CD4-positive, CD25-positive, alpha-beta regulatory T cell (primary cell): ENCODE data around the gene POLR1A. TPM values are rescaled to one million over a fixed set of nuclear protein-coding genes. Genes with fewer than 3 reads are reported as not detected.

ENCODE experiments used
- ATAC-seq, 2 donors: fragments of 150-1000 bp; cut with Tn5 transposase; one replicate each; pipeline ENCODE4 v1.10.0; 2021; ENCODE audit warnings: low read depth in 2 of 2, moderate number of reproducible peaks in 2 of 2, moderate library complexity in 1 of 2
- DNase-seq, 3 donors: peaks; one replicate each; pipeline versions ENCODE4 v3.0.0 to v3.0.0-alpha.2; 2012 to 2022; ENCODE audit warnings: mixed read lengths in 1 of 3
- H3K27ac ChIP-seq: one replicate; pipeline ENCODE4 v1.7.0; 2013; ENCODE audit warnings: mild to moderate bottlenecking, low read length; ENCODE audit not compliant: insufficient read depth, poor library complexity, severe bottlenecking
- H3K27me3 ChIP-seq: one replicate; pipeline ENCODE4 v1.7.0; 2013; ENCODE audit warnings: low read length; ENCODE audit not compliant: control insufficient read depth, insufficient read depth
- H3K36me3 ChIP-seq: one replicate; pipeline ENCODE4 v1.7.0; 2013; ENCODE audit warnings: mild to moderate bottlenecking, low read length, moderate library complexity; ENCODE audit not compliant: control insufficient read depth, insufficient read depth
- H3K4me1 ChIP-seq: 2 replicates; pipeline ENCODE4 v1.7.0; 2013; ENCODE audit warnings: mild to moderate bottlenecking, low read length; ENCODE audit not compliant: insufficient read depth, control insufficient read depth, poor library complexity, severe bottlenecking
- H3K4me3 ChIP-seq: one replicate; pipeline ENCODE4 v1.7.0; 2013; ENCODE audit warnings: low read depth, mild to moderate bottlenecking, low read length, moderate library complexity
- H3K9me3 ChIP-seq, 2 experiments: 1 replicate in 1 of 2; 2 replicates in 1 of 2; pipeline ENCODE4 v1.7.0; 2013; ENCODE audit warnings: low read length in 2 of 2, mild to moderate bottlenecking in 1 of 2, moderate library complexity in 1 of 2; ENCODE audit not compliant: control insufficient read depth in 2 of 2
- H3K27ac Mint-ChIP-seq, 3 donors: one replicate each; pipeline ENCODE4 v1.8.0; 2020 to 2022; ENCODE audit warnings: mild to moderate bottlenecking in 3 of 3, mixed read lengths in 3 of 3, moderate library complexity in 2 of 3
- H3K27me3 Mint-ChIP-seq: one replicate; pipeline ENCODE4 v1.8.0; 2022; ENCODE audit warnings: mild to moderate bottlenecking, mixed read lengths
- H3K36me3 Mint-ChIP-seq: one replicate; pipeline ENCODE4 v1.8.0; 2020; ENCODE audit warnings: mixed read lengths
- H3K4me1 Mint-ChIP-seq, 4 donors: one replicate each; pipeline ENCODE4 v1.8.0; 2020 to 2022; ENCODE audit warnings: mixed read lengths in 4 of 4, mild to moderate bottlenecking in 1 of 4
- H3K4me3 Mint-ChIP-seq, 4 donors: one replicate each; pipeline ENCODE4 v1.8.0; 2020 to 2022; ENCODE audit warnings: mild to moderate bottlenecking in 4 of 4, mixed read lengths in 4 of 4, moderate library complexity in 3 of 4
- H3K9me3 Mint-ChIP-seq, 7 donors: one replicate each; pipeline ENCODE4 v1.8.0; 2020 to 2022; ENCODE audit warnings: mixed read lengths in 7 of 7, mild to moderate bottlenecking in 3 of 7, moderate library complexity in 2 of 7
- polyA plus RNA-seq, 4 donors: library from polyadenylated mRNA; unstranded; fragments of 300-500 nt; fragmentation: Illumina TruSeq; gene quantifications; one replicate each; pipeline ENCODE4 v1.2.3, GENCODE V29; 2021
- total RNA-seq: library from RNA; stranded (reverse); gene quantifications from one replicate; pipeline ENCODE4 v1.2.3, GENCODE V29; 2022

The POLR1A gene
- total and polyA plus RNA-seq, 5 donors from 2014 or later, result 1.3 to 23.9 (median 2.5) TPM

DNA sequence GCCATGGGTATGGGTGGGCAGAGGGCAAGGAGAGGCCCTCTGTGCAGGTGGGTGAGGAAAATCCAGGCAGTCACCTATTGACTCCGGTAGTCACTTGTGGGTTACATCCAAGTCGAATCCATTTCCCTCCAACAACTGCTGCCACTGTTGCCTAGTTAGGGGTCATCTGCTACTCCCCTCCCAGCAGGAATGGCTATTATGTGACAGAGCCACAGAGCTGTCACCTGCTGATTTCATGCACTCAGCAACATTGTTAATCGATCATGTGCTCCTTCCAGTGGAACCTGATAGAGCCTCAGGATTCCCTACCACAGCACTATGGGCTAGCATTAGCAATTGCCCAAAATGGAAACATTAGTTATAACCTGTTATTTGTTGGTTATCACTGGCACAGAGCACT is 31.4 kb downstream of the POLR1A start:
- H3K27ac Mint-ChIP-seq, result no peak overlapping the region
- no peaks in the 10 kb centered on the region for H3K9me3 ChIP-seq
- no peaks in the 10 kb centered on the region for H3K27me3 Mint-ChIP-seq
- peaks cover 5% of the 10 kb centered on the region for H3K4me1 ChIP-seq
- peaks cover 30% of the 10 kb centered on the region for H3K36me3 ChIP-seq
- H3K4me1 Mint-ChIP-seq, result peaks cover 0 to 10% (median 4%) of the 10 kb centered on the region in 4 donors
- ATAC-seq (no peak), DNase-seq (no peak)
- no peak overlapping the region for H3K27ac ChIP-seq
- no peak overlapping the region for H3K4me3 ChIP-seq
- no peak overlapping the region for H3K4me3 Mint-ChIP-seq
- no peaks in the 10 kb centered on the region for H3K27me3 ChIP-seq
- H3K9me3 Mint-ChIP-seq, result peaks cover 0 to 3% (median 0%) of the 10 kb centered on the region in 7 donors
- peaks cover 45% of the 10 kb centered on the region for H3K36me3 Mint-ChIP-seq

DNA sequence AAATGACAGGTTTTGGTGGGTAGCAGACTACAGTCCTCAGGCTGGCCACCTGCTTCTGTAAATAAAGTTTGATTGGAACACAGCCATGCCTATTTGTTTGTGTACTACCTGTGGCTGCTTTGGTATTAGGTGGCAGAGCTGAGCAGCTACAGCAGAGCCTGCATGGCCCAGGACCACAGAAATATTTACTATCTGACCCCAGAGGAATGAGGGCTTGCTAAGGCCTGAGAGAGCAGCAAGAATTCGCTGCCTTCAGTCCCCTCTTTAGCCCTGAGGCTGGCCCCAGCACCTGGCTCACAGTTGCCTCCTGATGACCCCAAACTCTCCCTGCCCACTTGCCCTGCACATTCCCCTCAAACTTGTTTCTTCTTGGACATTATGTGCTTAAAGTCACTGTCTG is 32.5 kb downstream of the POLR1A start:
- Mint-ChIP-seq H3K36me3 (peaks cover 49% of the 10 kb centered on the region), H3K4me1 (peaks cover under 1 to 12% (median 1%) of the 10 kb centered on the region in 4 donors), H3K27ac (peak overlapping the region in 1 of 3 donors; percentile 31), H3K9me3 (peaks cover 0 to 3% (median 0%) of the 10 kb centered on the region in 7 donors), H3K4me3 (no peak overlapping the region), H3K27me3 (no peaks in the 10 kb centered on the region)
- Histone ChIP-seq H3K27ac (no peak overlapping the region), H3K9me3 (no peaks in the 10 kb centered on the region), H3K27me3 (no peaks in the 10 kb centered on the region), H3K4me3 (no peak overlapping the region), H3K4me1 (peaks cover 7% of the 10 kb centered on the region), H3K36me3 (peaks cover 36% of the 10 kb centered on the region)
- DNase-seq, result no peak
- no peak for ATAC-seq

DNA sequence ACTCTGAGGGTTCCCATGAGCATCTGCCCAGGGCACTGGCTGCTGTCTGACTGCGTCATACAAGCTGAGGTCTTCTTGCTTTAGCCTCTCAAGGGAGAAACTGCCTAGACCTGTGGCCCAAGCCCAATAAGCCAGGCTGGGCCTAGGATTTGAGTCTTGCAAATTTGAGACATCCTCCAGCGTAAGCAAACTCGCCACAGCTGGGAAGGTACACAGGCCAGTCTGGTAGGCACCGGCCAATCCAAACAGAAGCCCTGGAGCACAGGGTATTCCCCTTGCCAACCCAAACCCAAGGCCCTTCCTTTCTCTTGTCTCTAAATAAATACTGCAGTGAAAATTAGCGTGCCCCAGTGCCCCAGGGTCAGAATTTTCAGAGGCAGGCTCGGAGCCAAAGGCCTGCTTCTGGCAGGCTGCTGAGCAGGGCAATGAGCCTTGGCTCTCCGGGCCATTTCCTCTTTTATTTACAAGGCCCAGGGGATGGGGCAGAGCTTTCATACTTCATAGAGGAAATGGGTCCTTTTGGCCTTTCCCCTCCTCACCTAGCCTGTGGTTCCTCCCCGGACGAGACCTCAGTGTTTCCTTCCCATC is 33.3 kb downstream of the POLR1A start:
- H3K27ac Mint-ChIP-seq, result peak overlapping the region; percentile 4 to 20 (median 5)
- Histone ChIP-seq H3K9me3 (no peaks in the 10 kb centered on the region), H3K27me3 (no peaks in the 10 kb centered on the region), H3K36me3 (peaks cover 34% of the 10 kb centered on the region), H3K4me1 (peaks cover 11% of the 10 kb centered on the region), H3K4me3 (no peak overlapping the region), H3K27ac (no peak overlapping the region)
- ATAC-seq (no peak), DNase-seq (no peak)
- no peak overlapping the region for H3K4me3 Mint-ChIP-seq
- peaks cover 44% of the 10 kb centered on the region for H3K36me3 Mint-ChIP-seq
- no peaks in the 10 kb centered on the region for H3K27me3 Mint-ChIP-seq
- peaks cover 6 to 19% (median 9%) of the 10 kb centered on the region in 4 donors for H3K4me1 Mint-ChIP-seq
- H3K9me3 Mint-ChIP-seq, result peaks cover 0 to 3% (median 0%) of the 10 kb centered on the region in 7 donors

DNA sequence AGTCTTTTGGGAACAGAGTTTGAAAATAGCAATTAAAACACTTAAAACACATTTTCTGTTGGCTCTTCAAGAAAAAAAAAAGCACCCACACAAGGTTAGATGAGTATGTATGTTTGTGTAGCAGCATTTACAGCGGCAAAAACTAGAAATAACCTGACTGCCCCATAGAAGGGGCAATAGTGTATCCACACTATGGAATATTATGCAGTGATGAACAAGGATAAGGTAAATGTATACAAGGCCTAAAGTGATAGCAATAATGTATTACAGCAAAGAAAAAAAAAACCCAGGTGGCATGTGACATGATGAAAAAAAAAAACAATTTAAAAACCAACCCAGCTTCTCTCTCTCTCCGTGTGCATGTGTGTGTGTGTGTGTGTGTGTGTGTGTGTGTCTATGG is 34.8 kb downstream of the POLR1A start:
- H3K4me3 Mint-ChIP-seq, result no peak overlapping the region
- Histone ChIP-seq H3K27me3 (no peaks in the 10 kb centered on the region), H3K9me3 (no peaks in the 10 kb centered on the region), H3K27ac (no peak overlapping the region), H3K4me3 (no peak overlapping the region), H3K36me3 (peaks cover 35% of the 10 kb centered on the region), H3K4me1 (peaks cover 11% of the 10 kb centered on the region)
- peaks cover 44% of the 10 kb centered on the region for H3K36me3 Mint-ChIP-seq
- H3K9me3 Mint-ChIP-seq, result peaks cover 0 to 3% (median 0%) of the 10 kb centered on the region in 7 donors
- H3K27me3 Mint-ChIP-seq, result no peaks in the 10 kb centered on the region
- DNase-seq (no peak), ATAC-seq (no peak)
- H3K27ac Mint-ChIP-seq, result no peak overlapping the region
- peaks cover 6 to 23% (median 10%) of the 10 kb centered on the region in 4 donors for H3K4me1 Mint-ChIP-seq

DNA sequence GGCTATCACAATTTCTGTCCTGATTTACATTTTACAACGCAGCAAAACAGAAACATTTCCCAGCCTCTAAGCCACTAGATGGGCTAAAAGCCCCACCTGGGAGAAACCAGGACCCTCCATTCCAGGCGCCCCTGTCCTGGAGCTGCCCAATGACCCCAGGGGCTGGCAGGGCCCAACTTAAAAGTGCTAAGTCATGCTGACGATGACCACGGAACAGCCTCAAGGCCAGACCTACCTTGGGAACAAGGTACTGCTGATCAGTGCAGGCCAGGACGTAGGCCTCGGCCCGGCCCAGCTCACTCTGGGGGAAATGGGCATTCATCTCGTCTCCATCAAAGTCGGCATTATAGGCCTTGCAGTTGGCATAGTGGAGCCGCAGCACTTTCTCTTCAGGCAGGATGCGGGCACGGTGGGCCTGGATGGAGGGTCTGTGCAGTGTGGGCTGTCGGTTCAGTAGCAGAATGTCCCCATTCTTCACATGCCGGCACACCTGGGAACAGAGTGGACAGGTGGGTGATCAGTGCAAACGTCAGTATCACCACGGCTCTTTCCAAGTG is 35.8 kb downstream of the POLR1A start:
- no peaks in the 10 kb centered on the region for H3K27me3 Mint-ChIP-seq
- no peak for ATAC-seq
- H3K36me3 Mint-ChIP-seq, result peaks cover 54% of the 10 kb centered on the region
- H3K27ac Mint-ChIP-seq, result no peak overlapping the region
- Histone ChIP-seq H3K36me3 (peaks cover 45% of the 10 kb centered on the region), H3K9me3 (no peaks in the 10 kb centered on the region), H3K27ac (no peak overlapping the region), H3K27me3 (no peaks in the 10 kb centered on the region), H3K4me3 (no peak overlapping the region), H3K4me1 (peaks cover 11% of the 10 kb centered on the region)
- peaks cover 6 to 23% (median 10%) of the 10 kb centered on the region in 4 donors for H3K4me1 Mint-ChIP-seq
- H3K9me3 Mint-ChIP-seq, result peaks cover 0 to 4% (median 0%) of the 10 kb centered on the region in 7 donors
- H3K4me3 Mint-ChIP-seq, result no peak overlapping the region
- DNase-seq, result no peak

DNA sequence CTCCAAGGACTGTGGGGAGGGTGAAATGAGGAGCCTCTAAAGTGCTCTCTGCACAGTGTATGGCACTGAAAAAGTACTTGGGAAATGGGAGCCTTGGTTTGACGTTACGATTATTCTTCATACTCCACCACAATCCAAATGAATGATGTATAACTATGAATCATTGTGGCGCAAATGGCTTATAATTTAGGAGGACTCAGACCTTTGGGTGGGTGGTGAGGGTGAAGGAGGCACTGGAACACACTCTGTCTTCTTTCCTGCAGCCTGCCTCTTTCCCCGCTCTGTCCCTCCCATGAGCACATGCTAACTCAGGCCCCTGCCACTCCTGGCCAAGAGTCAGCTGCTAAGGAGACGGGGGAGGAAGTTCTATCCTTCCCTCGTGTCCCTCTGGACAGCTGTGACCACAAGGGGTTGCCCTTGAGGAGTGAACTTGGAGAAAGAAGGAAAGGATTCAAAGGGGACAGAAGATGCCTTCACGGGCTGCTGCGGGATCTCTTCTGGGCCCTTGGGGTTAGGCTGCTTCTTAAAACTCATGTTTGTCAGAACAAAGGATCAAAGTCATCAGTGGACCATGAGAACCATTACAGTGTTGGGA is 36.5 kb downstream of the POLR1A start:
- Mint-ChIP-seq H3K9me3 (peaks cover 0 to 4% (median 0%) of the 10 kb centered on the region in 7 donors), H3K27me3 (no peaks in the 10 kb centered on the region), H3K4me1 (peaks cover 6 to 23% (median 10%) of the 10 kb centered on the region in 4 donors), H3K27ac (no peak overlapping the region), H3K36me3 (peaks cover 56% of the 10 kb centered on the region), H3K4me3 (no peak overlapping the region)
- H3K27ac ChIP-seq, result no peak overlapping the region
- H3K4me1 ChIP-seq, result peaks cover 11% of the 10 kb centered on the region
- H3K4me3 ChIP-seq, result no peak overlapping the region
- ATAC-seq, result no peak
- DNase-seq, result no peak
- no peaks in the 10 kb centered on the region for H3K27me3 ChIP-seq
- peaks cover 0 to under 1% of the 10 kb centered on the region in 2 experiments for H3K9me3 ChIP-seq
- H3K36me3 ChIP-seq, result peaks cover 51% of the 10 kb centered on the region

DNA sequence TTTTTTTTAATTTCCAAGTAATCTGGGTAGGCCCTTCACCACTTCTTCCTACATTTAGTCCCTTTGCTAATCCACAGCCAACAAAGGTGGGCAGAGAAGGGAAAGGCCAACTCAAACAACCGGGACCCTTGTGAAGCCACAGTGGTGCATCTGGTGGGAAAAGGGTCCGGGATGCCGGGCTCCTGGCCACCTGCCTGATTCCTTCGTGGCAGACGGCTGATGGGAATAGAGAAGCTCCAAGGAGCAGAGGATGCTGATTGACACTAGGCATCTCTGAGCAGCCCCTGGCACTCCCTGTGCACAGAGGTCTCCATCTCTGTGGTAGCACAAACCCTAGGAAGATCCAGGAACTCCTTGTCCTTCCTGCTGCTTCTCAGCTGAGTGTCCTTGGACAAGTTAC is 37.0 kb downstream of the POLR1A start:
- peaks cover 6 to 23% (median 10%) of the 10 kb centered on the region in 4 donors for H3K4me1 Mint-ChIP-seq
- ATAC-seq, result no peak
- no peak overlapping the region for H3K4me3 Mint-ChIP-seq
- peaks cover 0 to 2% of the 10 kb centered on the region in 2 experiments for H3K9me3 ChIP-seq
- peaks cover 11% of the 10 kb centered on the region for H3K4me1 ChIP-seq
- peak overlapping the region; percentile 11 for H3K4me3 ChIP-seq
- peaks cover 59% of the 10 kb centered on the region for H3K36me3 Mint-ChIP-seq
- peak overlapping the region; percentile 34 for H3K27ac ChIP-seq
- H3K27me3 Mint-ChIP-seq, result no peaks in the 10 kb centered on the region
- H3K36me3 ChIP-seq, result peaks cover 56% of the 10 kb centered on the region
- no peaks in the 10 kb centered on the region for H3K27me3 ChIP-seq
- peak overlapping the region in 1 of 3 donors; percentile 19 for H3K27ac Mint-ChIP-seq
- H3K9me3 Mint-ChIP-seq, result peaks cover 0 to 4% (median 0%) of the 10 kb centered on the region in 7 donors
- DNase-seq, result no peak
